Esophagus muscularis mucosa (tissue), 3 donors: ENCODE results near the gene C11orf21.

ENCODE experiments used
- CTCF ChIP-seq, 3 experiments: fragments of 200-600 bp in 2 of 3; fragments of 450-650 bp in 1 of 3; sonication (generic) in 2 of 3; IDR thresholded peaks; one replicate each; pipeline ENCODE4 v1.5.1; 2017 to 2019; ENCODE audit warnings: antibody characterized with exemption in 3 of 3, mild to moderate bottlenecking in 2 of 3, moderate library complexity in 1 of 3
- POLR2A ChIP-seq: fragments of 450-650 bp; IDR thresholded peaks from one replicate; pipeline ENCODE4 v1.6.1; 2017; ENCODE audit warnings: antibody characterized with exemption, moderate library complexity, mild to moderate bottlenecking, low read depth

GRCh38 chr11:2272228-2272945 is 29.3 kb downstream of the C11orf21 start:
- TF ChIP-seq POLR2A = no peak
- TF ChIP-seq CTCF (IDR thresholded peaks at IDR 0.05) = no peak
